ENCODE results near the gene SEC31A. TPM values are rescaled to one million over a fixed set of nuclear protein-coding genes. Genes with fewer than 3 reads are reported as not detected.

The SEC31A gene
- polyA plus RNA-seq, 1 of the 3 experiments (the other 2 are of a cell fraction): 147 TPM

GRCh38 chr4:82939414-82939813 is 48.5 kb upstream of the SEC31A start:
- Histone ChIP-seq H3K27me3 (ENCODE audit: insufficient read depth) (no peaks in the 10 kb centered on the region), H3K27ac (ENCODE audit: low read depth in 2 of 2, low read length in 1 of 2) (no peak overlapping the region), H3K9me3 (no peaks in the 10 kb centered on the region), H3F3A (replicated peaks; ENCODE audit: insufficient read depth) (no peaks in the 10 kb centered on the region), H3K4me1 (ENCODE audit: control insufficient read depth in 1 of 2, insufficient read depth in 2 of 2, low read depth in 1 of 2, low read length in 1 of 2) (no peaks in the 10 kb centered on the region), H3K4me2 (no peak overlapping the region), H3K4me3 (ENCODE audit: low read depth in 2 of 2, low read length in 1 of 2) (no peak overlapping the region), H3K36me3 (replicated peaks in 1 of 2; ENCODE audit: control insufficient read depth in 1 of 2, insufficient read depth in 2 of 2, low read length in 1 of 2) (peaks cover 40 to 51% of the 10 kb centered on the region in 2 experiments), H3K9me2 (no peaks in the 10 kb centered on the region), H3K9ac (no peak overlapping the region), H3K79me2 (ENCODE audit: insufficient read depth) (no peaks in the 10 kb centered on the region), H4K20me1 (ENCODE audit: insufficient read depth) (no peaks in the 10 kb centered on the region), H2AFZ (ENCODE audit: low read depth) (no peak overlapping the region)
- ChIA-PET POLR2A (no interaction called here), CTCF (interaction anchor here (1.2 to 1.4 kb wide), 2 partner anchors 42 to 71 kb away, joined by 3 to 4 read pairs; partner anchors contain the start of gene LIN54)
- 96% methylated on average over 2 of the region's 2 CpGs for WGBS (ENCODE audit: low lambda C conversion rate)
- DNase-seq: no peak
- no peak for TF ChIP-seq TAF1 (IDR thresholded peaks at IDR 0.05; ENCODE audit: borderline replicate concordance, low read depth, low read length)
- no peak for TF ChIP-seq ZBTB33 (IDR thresholded peaks at IDR 0.05; ENCODE audit: borderline replicate concordance, low read depth)
- no peak for TF ChIP-seq JUND (IDR thresholded peaks at IDR 0.05)
- TF ChIP-seq PBX3 (IDR thresholded peaks at IDR 0.05): no peak
- no peak for TF ChIP-seq NFIC (IDR thresholded peaks at IDR 0.05; ENCODE audit: borderline replicate concordance)
- no peak for TF ChIP-seq FOXM1 (IDR thresholded peaks at IDR 0.05; ENCODE audit: low read depth)
- TF ChIP-seq GATA2 (CRISPR knock-in tag; IDR thresholded peaks at IDR 0.05): no peak
- TF ChIP-seq ELF1 (IDR thresholded peaks at IDR 0.05): no peak
- no peak for TF ChIP-seq RAD21 (IDR thresholded peaks at IDR 0.05; ENCODE audit: low read length)
- no peak for TF ChIP-seq RXRA (IDR thresholded peaks at IDR 0.05; ENCODE audit: borderline replicate concordance, low read depth)
- TF ChIP-seq POLR2AphosphoS5 (IDR thresholded peaks at IDR 0.05; ENCODE audit: low read depth, low read length): no peak
- TF ChIP-seq NRF1 (IDR thresholded peaks at IDR 0.05; ENCODE audit: low read depth, low read length): no peak
- TF ChIP-seq GABPA (IDR thresholded peaks at IDR 0.05; ENCODE audit: low read depth): no peak
- TF ChIP-seq MEF2A (IDR thresholded peaks at IDR 0.05; ENCODE audit: borderline replicate concordance, low read depth): no peak
- no peak for TF ChIP-seq EP300 (IDR thresholded peaks at IDR 0.05; ENCODE audit: borderline replicate concordance in 1 of 2, low read depth in 1 of 2, low read length in 1 of 2)
- no peak for TF ChIP-seq IRF3 (IDR thresholded peaks at IDR 0.05; ENCODE audit: low read depth, low read length)

- H3K4me2 ChIP-seq: no peak overlapping the region
- H3K9me2 ChIP-seq: no peaks in the 10 kb centered on the region
- H3K4me1 ChIP-seq (ENCODE audit: control insufficient read depth in 1 of 2, insufficient read depth in 2 of 2, low read depth in 1 of 2, low read length in 1 of 2): no peaks in the 10 kb centered on the region; a peak in 1 of 4 replicates
- H3K9me3 ChIP-seq: no peaks in the 10 kb centered on the region
- no peak overlapping the region for H3K27ac ChIP-seq (ENCODE audit: low read depth in 2 of 2, low read length in 1 of 2)
- no peaks in the 10 kb centered on the region for H3F3A ChIP-seq (replicated peaks; ENCODE audit: insufficient read depth)
- POLR2A ChIA-PET: no interaction called here
- no peaks in the 10 kb centered on the region for H3K27me3 ChIP-seq (ENCODE audit: insufficient read depth)
- DNase-seq: no peak
- no peak overlapping the region for H3K9ac ChIP-seq
- no peak for TF ChIP-seq NFIC (IDR thresholded peaks at IDR 0.05; ENCODE audit: borderline replicate concordance)
- no peaks in the 10 kb centered on the region for H4K20me1 ChIP-seq (ENCODE audit: insufficient read depth)
- peaks cover 49 to 70% of the 10 kb centered on the region in 2 experiments for H3K36me3 ChIP-seq (replicated peaks in 1 of 2; ENCODE audit: control insufficient read depth in 1 of 2, insufficient read depth in 2 of 2, low read length in 1 of 2)
- CTCF ChIA-PET: no interaction called here
- no peak overlapping the region for H2AFZ ChIP-seq (ENCODE audit: low read depth)
- no peak overlapping the region for H3K4me3 ChIP-seq (ENCODE audit: low read depth in 2 of 2, low read length in 1 of 2)
- H3K79me2 ChIP-seq (ENCODE audit: insufficient read depth): no peaks in the 10 kb centered on the region
These were observed 43.5 kb upstream of the SEC31A start for GRCh38 chr4:82934441-82934840.

Measured in SK-N-SH (cell line).